CD4-positive, alpha-beta T cell (primary cell): ENCODE data around the gene GPD2. TPM values are rescaled to one million over a fixed set of nuclear protein-coding genes. Genes with fewer than 3 reads are reported as not detected.

ENCODE experiments used
- ATAC-seq: fragments of 200-7000 bp; cut with Tn5 transposase; one replicate; pipeline ENCODE4 v1.10.0; 2022; ENCODE audit warnings: mild to moderate bottlenecking; ENCODE audit not compliant: poor library complexity
- CTCF ChIA-PET: fragments of 350-600 bp; sonication (Branson Sonifier 250); formaldehyde crosslinking; loops from one replicate; lab custom pipeline; 2021; ENCODE audit warnings: antibody characterized with exemption, inconsistent platforms; lab: Charles Lee
- POLR2A ChIA-PET: fragments of 350-600 bp; sonication (Branson Sonifier 250); formaldehyde crosslinking; loops from one replicate; lab custom pipeline; 2021; ENCODE audit warnings: antibody characterized with exemption, inconsistent platforms; lab: Charles Lee
- DNase-seq, 14 experiments: peaks; one replicate each; pipeline ENCODE4 v3.0.0-alpha.2; 2013 to 2020; ENCODE audit warnings: mixed read lengths in 2 of 14
- H3K27ac ChIP-seq, 2 donors: one replicate each; pipeline versions ENCODE4 v1.5.1 to v1.7.0; 2013; ENCODE audit warnings: low read length in 2 of 2, low read depth in 1 of 2, mild to moderate bottlenecking in 1 of 2
- H3K27me3 ChIP-seq, 2 experiments: 1 replicate in 1 of 2; 2 replicates in 1 of 2; pipeline versions ENCODE4 v1.6.1 to v1.7.0; 2013; ENCODE audit warnings: low read length in 2 of 2, control low read depth in 1 of 2, mild to moderate bottlenecking in 1 of 2, moderate library complexity in 1 of 2; ENCODE audit not compliant: insufficient read depth in 2 of 2, control insufficient read depth in 1 of 2
- H3K36me3 ChIP-seq: one replicate; pipeline ENCODE4 v1.6.1; 2013; ENCODE audit warnings: low read length, control low read depth; ENCODE audit not compliant: insufficient read depth
- H3K4me1 ChIP-seq: one replicate; pipeline ENCODE4 v1.6.1; 2013; ENCODE audit warnings: low read length, control low read depth; ENCODE audit not compliant: insufficient read depth
- H3K4me3 ChIP-seq: one replicate; pipeline ENCODE4 v1.5.1; 2013; ENCODE audit warnings: mild to moderate bottlenecking, low read length, moderate library complexity
- H3K9me3 ChIP-seq, 2 experiments: 1 replicate in 1 of 2; 2 replicates in 1 of 2; pipeline versions ENCODE4 v1.6.1 to v1.7.0; 2013; ENCODE audit warnings: low read length in 2 of 2, mild to moderate bottlenecking in 2 of 2, control low read depth in 1 of 2, moderate library complexity in 1 of 2; ENCODE audit not compliant: control insufficient read depth in 1 of 2, insufficient read depth in 1 of 2
- H3K27ac Mint-ChIP-seq: one replicate; pipeline ENCODE4 v1.8.0; 2020; ENCODE audit warnings: mixed read lengths
- H3K27me3 Mint-ChIP-seq: one replicate; pipeline ENCODE4 v1.8.0; 2021; ENCODE audit warnings: mixed read lengths
- H3K36me3 Mint-ChIP-seq: one replicate; pipeline ENCODE4 v1.8.0; 2021; ENCODE audit warnings: low read depth, mixed read lengths
- H3K4me1 Mint-ChIP-seq: one replicate; pipeline ENCODE4 v1.8.0; 2021; ENCODE audit warnings: low read depth, mixed read lengths
- H3K4me3 Mint-ChIP-seq: one replicate; pipeline ENCODE4 v1.8.0; 2020; ENCODE audit warnings: mild to moderate bottlenecking, mixed read lengths
- H3K9me3 Mint-ChIP-seq: one replicate; pipeline ENCODE4 v1.8.0; 2020; ENCODE audit warnings: mixed read lengths
- CTCF ChIP-seq: fragments of 200-600 bp; IDR thresholded peaks from one replicate; pipeline ENCODE4 v1.8.0; 2022; ENCODE audit warnings: antibody characterized with exemption, mild to moderate bottlenecking
- intact Hi-C, 2 experiments: fragments of 100-400 bp; cut with DNase I in 1 of 2; cut with micrococcal nuclease in 1 of 2; formaldehyde crosslinking; loops; one replicate each; pipeline versions ENCODE4 v1.15.1 to v1.9.0; 2023 to 2025; cut with DNase I, micrococcal nuclease
- total RNA-seq, 174 experiments: library from RNA in 2 of 174; stranded (reverse) in 2 of 174; gene quantifications; one replicate each; pipeline ENCODE4 v1.2.3 and lab custom pipeline; 2021 to 2026

The GPD2 gene
- total RNA-seq, 2 experiments from 2014 or later: 6.2 to 6.7 TPM

GRCh38 chr2:156452971-156453370 lies 16.8 kb downstream of the GPD2 start:
- DNase-seq (no peak), ATAC-seq (no peak)
- H3K36me3 Mint-ChIP-seq: peaks cover 13% of the 10 kb centered on the region
- Histone ChIP-seq H3K27ac (no peak overlapping the region), H3K4me1 (no peaks in the 10 kb centered on the region), H3K9me3 (peaks cover 0 to 8% of the 10 kb centered on the region in 2 experiments), H3K27me3 (no peaks in the 10 kb centered on the region), H3K36me3 (no peaks in the 10 kb centered on the region), H3K4me3 (no peak overlapping the region)
- H3K27me3 Mint-ChIP-seq: no peaks in the 10 kb centered on the region
- TF ChIP-seq CTCF: no peak
- POLR2A ChIA-PET: no interaction called here
- intact Hi-C loops: no loop called here
- H3K27ac Mint-ChIP-seq: no peak overlapping the region
- CTCF ChIA-PET: no interaction called here
- H3K9me3 Mint-ChIP-seq: no peaks in the 10 kb centered on the region
- H3K4me1 Mint-ChIP-seq: peaks cover 46% of the 10 kb centered on the region
- H3K4me3 Mint-ChIP-seq: no peak overlapping the region

GRCh38 chr2:156455361-156455975 lies 19.3 kb downstream of the GPD2 start:
- ChIA-PET POLR2A (no interaction called here), CTCF (no interaction called here)
- Histone ChIP-seq H3K27me3 (no peaks in the 10 kb centered on the region), H3K9me3 (peaks cover 0 to 8% of the 10 kb centered on the region in 2 experiments), H3K36me3 (no peaks in the 10 kb centered on the region), H3K4me3 (no peak overlapping the region), H3K27ac (no peak overlapping the region), H3K4me1 (no peaks in the 10 kb centered on the region)
- no peaks in the 10 kb centered on the region for H3K9me3 Mint-ChIP-seq
- ATAC-seq (no peak), DNase-seq (no peak)
- peaks cover 42% of the 10 kb centered on the region for H3K4me1 Mint-ChIP-seq
- H3K36me3 Mint-ChIP-seq: peaks cover 8% of the 10 kb centered on the region
- H3K27me3 Mint-ChIP-seq: no peaks in the 10 kb centered on the region
- no peak overlapping the region for H3K27ac Mint-ChIP-seq
- TF ChIP-seq CTCF: no peak
- intact Hi-C loops: no loop called here
- H3K4me3 Mint-ChIP-seq: no peak overlapping the region

GRCh38 chr2:156456616-156457015 lies 20.4 kb downstream of the GPD2 start:
- POLR2A ChIA-PET: no interaction called here
- Mint-ChIP-seq H3K27me3 (no peaks in the 10 kb centered on the region), H3K9me3 (no peaks in the 10 kb centered on the region), H3K4me1 (peaks cover 44% of the 10 kb centered on the region), H3K27ac (no peak overlapping the region), H3K36me3 (peaks cover 7% of the 10 kb centered on the region), H3K4me3 (no peak overlapping the region)
- Histone ChIP-seq H3K4me3 (no peak overlapping the region), H3K9me3 (peaks cover 0 to 8% of the 10 kb centered on the region in 2 experiments), H3K27me3 (no peaks in the 10 kb centered on the region), H3K36me3 (no peaks in the 10 kb centered on the region), H3K27ac (no peak overlapping the region), H3K4me1 (no peaks in the 10 kb centered on the region)
- ATAC-seq (no peak), DNase-seq (no peak)
- intact Hi-C loops: no loop called here
- TF ChIP-seq CTCF: no peak
- CTCF ChIA-PET: no interaction called here
